Heart left ventricle (tissue), 13 donors: ENCODE data around the gene GCSAM.

ENCODE experiments used
- POLR2A ChIP-seq, 2 donors: fragments of 450-650 bp; IDR thresholded peaks; one replicate each; pipeline ENCODE4 v1.6.1; 2017; ENCODE audit warnings: antibody characterized with exemption in 2 of 2, mild to moderate bottlenecking in 2 of 2, moderate library complexity in 2 of 2
- TF ChIP-seq, protein P1 (sequence below), 12 donors: fragments of 200-600 bp; sonication (generic) in 4 of 12; IDR thresholded peaks; one replicate each; pipeline versions ENCODE4 v1.5.0 to v1.8.0; 2018 to 2022; ENCODE audit warnings: antibody characterized with exemption in 12 of 12, mild to moderate bottlenecking in 5 of 12
- donor health status: ischemic (EF 13 %, LVEDD 7.1; RV severe dilation, severe dysfunction).
- donor health status: DM: no; HTN: yes; CAD: no.
- donor health status: DM: no; HTN: no; CAD: no.
- donor health status: ischemic (EF 25% LVEDD 6.9; RV normal size, moderate dysfunction).
- donor health status: ischemic (EF 25% LVEDD 5.7; RV mildly dilated, moderate dysfunction).
- donor health status: ischemic (EF 35%, LVEDD 5.7; RV mildly dilated, moderate dysfunction).
- donor health status: nonischemic (EF 11% LVEDD 7.7; RV severe dilation, severe dysfunction).
- donor health status: DM: yes; HTN: yes; CAD: no.
- donor health status: PGD.
- donor health status: ischemic (EF 29% LVEDD 5.4; RV normal size, mild dysfunction).
- donor health status: nonischemic (EF 23%, LVEDD 6.1; RV moderate dilation, normal function).

DNA sequence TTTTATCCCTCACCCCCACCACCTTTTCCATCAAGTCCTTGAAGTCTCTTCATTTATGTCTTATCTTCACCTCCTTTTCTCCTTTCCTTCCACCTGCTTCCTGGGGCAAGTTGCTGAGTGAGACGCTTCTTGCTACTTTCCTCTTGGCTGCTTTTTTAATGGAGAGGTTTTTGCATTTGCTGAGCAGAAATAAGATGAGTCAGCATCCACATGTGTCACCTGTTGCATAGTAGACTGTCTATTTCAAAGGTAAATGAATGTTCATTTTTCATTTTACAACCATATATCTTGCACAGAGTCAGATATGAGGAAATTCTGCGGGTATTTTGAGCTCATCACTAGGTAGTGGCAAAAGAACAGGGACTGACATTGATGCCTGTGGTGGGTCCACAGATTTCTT, 28.3 kb downstream of the GCSAM start:
- TF ChIP-seq, protein P1, sequence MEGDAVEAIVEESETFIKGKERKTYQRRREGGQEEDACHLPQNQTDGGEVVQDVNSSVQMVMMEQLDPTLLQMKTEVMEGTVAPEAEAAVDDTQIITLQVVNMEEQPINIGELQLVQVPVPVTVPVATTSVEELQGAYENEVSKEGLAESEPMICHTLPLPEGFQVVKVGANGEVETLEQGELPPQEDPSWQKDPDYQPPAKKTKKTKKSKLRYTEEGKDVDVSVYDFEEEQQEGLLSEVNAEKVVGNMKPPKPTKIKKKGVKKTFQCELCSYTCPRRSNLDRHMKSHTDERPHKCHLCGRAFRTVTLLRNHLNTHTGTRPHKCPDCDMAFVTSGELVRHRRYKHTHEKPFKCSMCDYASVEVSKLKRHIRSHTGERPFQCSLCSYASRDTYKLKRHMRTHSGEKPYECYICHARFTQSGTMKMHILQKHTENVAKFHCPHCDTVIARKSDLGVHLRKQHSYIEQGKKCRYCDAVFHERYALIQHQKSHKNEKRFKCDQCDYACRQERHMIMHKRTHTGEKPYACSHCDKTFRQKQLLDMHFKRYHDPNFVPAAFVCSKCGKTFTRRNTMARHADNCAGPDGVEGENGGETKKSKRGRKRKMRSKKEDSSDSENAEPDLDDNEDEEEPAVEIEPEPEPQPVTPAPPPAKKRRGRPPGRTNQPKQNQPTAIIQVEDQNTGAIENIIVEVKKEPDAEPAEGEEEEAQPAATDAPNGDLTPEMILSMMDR (IDR thresholded peaks at IDR 0.05), result no peak
- TF ChIP-seq POLR2A (IDR thresholded peaks at IDR 0.05), result no peak
